HPDE6-E6E7 (cell line): Measurements from ENCODE around the gene EIF3J.
"Not testable (repeated sequence)": the region's sequence is repeated elsewhere in the genome, so short reads cannot be mapped to it uniquely, and the experiment has no call there.

Experiments
- DNase-seq: peaks from one replicate; pipeline ENCODE4 v3.0.0; 2011; ENCODE audit warnings: missing footprints; ENCODE audit errors: extremely low spot score

The EIF3J gene

GRCh38 chr15:44542596-44542995, 5.6 kb downstream of the EIF3J start:
- no peak for DNase-seq

GRCh38 chr15:44544745-44545144, 7.8 kb downstream of the EIF3J start:
- not testable (repeated sequence) for DNase-seq

- DNase-seq, result peak; percentile 27
Measured at GRCh38 chr15:44545913-44546802, 9.2 kb downstream of the EIF3J start.

GRCh38 chr15:44549152-44549551, 12.2 kb downstream of the EIF3J start:
- DNase-seq, result not testable (repeated sequence)

- DNase-seq, result no peak
Measured at GRCh38 chr15:44550256-44550655, 13.3 kb downstream of the EIF3J start.

- DNase-seq, result no peak
Measured at GRCh38 chr15:44550734-44551133, 13.8 kb downstream of the EIF3J start.

GRCh38 chr15:44554934-44555723, 18.2 kb downstream of the EIF3J start:
- no peak for DNase-seq

GRCh38 chr15:44560926-44561325, 24.0 kb downstream of the EIF3J start:
- not testable (repeated sequence) for DNase-seq

GRCh38 chr15:44565387-44566154, 28.6 kb downstream of the EIF3J start:
- no peak for DNase-seq

GRCh38 chr15:44566155-44566540, 29.2 kb downstream of the EIF3J start:
- DNase-seq, result no peak

- no peak for DNase-seq
Measured at GRCh38 chr15:44568338-44568737, 31.4 kb downstream of the EIF3J start.

- DNase-seq, result no peak
Measured at GRCh38 chr15:44569316-44569715, 32.4 kb downstream of the EIF3J start.

- DNase-seq, result no peak
Measured at GRCh38 chr15:44570361-44570760, 33.4 kb downstream of the EIF3J start.

- DNase-seq, result no peak
Measured at GRCh38 chr15:44573386-44573785, 36.4 kb downstream of the EIF3J start.

GRCh38 chr15:44574734-44575133, 37.8 kb downstream of the EIF3J start:
- no peak for DNase-seq

GRCh38 chr15:44580105-44580504, 43.2 kb downstream of the EIF3J start:
- no peak for DNase-seq

GRCh38 chr15:44584162-44584749, 47.3 kb downstream of the EIF3J start:
- peak; percentile 39 for DNase-seq

- no peak for DNase-seq
Measured at GRCh38 chr15:44585633-44586032, 48.7 kb downstream of the EIF3J start.

GRCh38 chr15:44588541-44588940, 51.6 kb downstream of the EIF3J start:
- DNase-seq, result no peak

- no peak for DNase-seq
Measured at GRCh38 chr15:44591326-44591725, 54.4 kb downstream of the EIF3J start.

- DNase-seq, result no peak
Measured at GRCh38 chr15:44593042-44593736, 56.2 kb downstream of the EIF3J start.
